HepG2 (cell line): ENCODE measurements around the gene SLC13A5.

Experiments used
- CTCF ChIP-seq: sonication (generic); formaldehyde crosslinking; IDR thresholded peaks from 2 replicates; pipeline ENCODE4 v1.5.0; 2020; ENCODE audit warnings: mild to moderate bottlenecking, missing genetic modification reagents, moderate library complexity
- EZH2 ChIP-seq: conservative IDR thresholded peaks from 2 replicates; pipeline ENCODE4 v1.6.1; 2012; ENCODE audit warnings: mild to moderate bottlenecking, low read depth, low read length, moderate library complexity
- FOXP1 ChIP-seq, 2 experiments: fragments of 450-650 bp in 1 of 2; IDR thresholded peaks; 2 replicates each; pipeline ENCODE4 v1.6.1; 2017 to 2018; ENCODE audit warnings: antibody characterized with exemption in 1 of 2
- POLR2A ChIP-seq, 2 experiments: IDR thresholded peaks; 2 replicates each; pipeline ENCODE4 v1.6.1; 2011; ENCODE audit warnings: low read depth in 2 of 2, low read length in 2 of 2, mild to moderate bottlenecking in 1 of 2, moderate library complexity in 1 of 2; ENCODE audit not compliant: insufficient read depth in 1 of 2
- USF2 ChIP-seq, 2 experiments: sonication (generic) in 1 of 2; formaldehyde crosslinking in 1 of 2; IDR thresholded peaks; 2 replicates each; pipeline versions ENCODE4 v1.5.1 to v1.6.1; 2011 to 2020; ENCODE audit warnings: borderline replicate concordance in 1 of 2, low read depth in 1 of 2, low read length in 1 of 2, mild to moderate bottlenecking in 1 of 2, missing genetic modification reagents in 1 of 2, moderate library complexity in 1 of 2
- YEATS2 ChIP-seq: sonication (generic); formaldehyde crosslinking; IDR thresholded peaks from 2 replicates; pipeline ENCODE4 v1.4.0; 2020; ENCODE audit warnings: missing genetic modification reagents, borderline replicate concordance
- ZNF558 ChIP-seq: sonication (generic); formaldehyde crosslinking; IDR thresholded peaks from 2 replicates; pipeline ENCODE4 v1.9.0; 2022; ENCODE audit warnings: mild to moderate bottlenecking, missing genetic modification reagents, borderline replicate concordance

GRCh38 chr17:6675201-6675825 is 37.9 kb downstream of the SLC13A5 start:
- TF ChIP-seq EZH2 (no peak), YEATS2 (no peak), CTCF (CRISPR knock-in tag) (no peak), USF2 (IDR thresholded peaks at IDR 0.05; ENCODE audit: low read depth, low read length) (no peak), USF2 (CRISPR knock-in tag; IDR thresholded peaks at IDR 0.05; ENCODE audit: borderline replicate concordance) (no peak), FOXP1 (IDR thresholded peaks at IDR 0.05) (no peak), FOXP1 (CRISPR knock-in tag; IDR thresholded peaks at IDR 0.05) (no peak), ZNF558 (CRISPR knock-in tag) (no peak), POLR2A (IDR thresholded peaks at IDR 0.05; ENCODE audit: insufficient read depth in 1 of 2, low read depth in 2 of 2, low read length in 2 of 2) (no peak)
